LHCN-M2 (cell line): ENCODE data around the gene FOXA3. TPM values are rescaled to one million over a fixed set of nuclear protein-coding genes. Genes with fewer than 3 reads are reported as not detected.

Experiments used
- DNase-seq: peaks from one replicate; pipeline ENCODE4 v3.0.0-alpha.2; 2012; ENCODE audit warnings: low read depth
- polyA plus RNA-seq: library from polyadenylated mRNA; unstranded; fragments of >200 nt; gene quantifications from one replicate; pipeline ENCODE4 v1.2.1, GENCODE V29; 2012; ENCODE audit warnings: missing spikeins
- total RNA-seq: library from RNA; depleted of rRNA; stranded (reverse); fragments of >200 nt; gene quantifications from 2 replicates; pipeline ENCODE4 v1.2.3, GENCODE V29; 2014; rRNA removed

FOXA3 gene
- not detected in 2 replicates for total RNA-seq
- not detected for polyA plus RNA-seq

- DNase-seq = peak; percentile 63
These were observed at the start of gene FOXA3 for GRCh38 chr19:45863840-45864628. Gene FOXA3 (plus strand): TSS chr19:45864326. CDS start chr19:45864457, 131 bp downstream.

- no peak for DNase-seq
These were observed 49.2 kb upstream of the FOXA3 start, which contains the start of gene RSPH6A for GRCh38 chr19:45814851-45815480. Gene RSPH6A (minus strand): TSS chr19:45815308. CDS start chr19:45815176, 132 bp downstream.

GRCh38 chr19:45815481-45816216, 48.5 kb upstream of the FOXA3 start:
- no peak for DNase-seq

- DNase-seq = no peak
These were observed 47.7 kb upstream of the FOXA3 start for GRCh38 chr19:45816236-45817009.

- peak; percentile 88 for DNase-seq
These were observed 47.0 kb upstream of the FOXA3 start for GRCh38 chr19:45817010-45817724.

GRCh38 chr19:45817725-45818301, 46.3 kb upstream of the FOXA3 start:
- DNase-seq = no peak

GRCh38 chr19:45819769-45820168, 44.4 kb upstream of the FOXA3 start:
- DNase-seq = no peak

GRCh38 chr19:45820413-45821102, 43.6 kb upstream of the FOXA3 start:
- DNase-seq = no peak

GRCh38 chr19:45821103-45821521, 43.0 kb upstream of the FOXA3 start:
- DNase-seq = no peak

GRCh38 chr19:45821570-45821969, 42.6 kb upstream of the FOXA3 start:
- DNase-seq = no peak

GRCh38 chr19:45822716-45823115, 41.4 kb upstream of the FOXA3 start:
- DNase-seq = no peak

GRCh38 chr19:45823182-45823581, 40.9 kb upstream of the FOXA3 start:
- DNase-seq = no peak

- DNase-seq = no peak
These were observed 40.1 kb upstream of the FOXA3 start for GRCh38 chr19:45824041-45824471.

- DNase-seq = no peak
These were observed 39.4 kb upstream of the FOXA3 start for GRCh38 chr19:45824531-45825262.

GRCh38 chr19:45825263-45825605, 38.9 kb upstream of the FOXA3 start:
- DNase-seq = no peak

- DNase-seq = no peak
These were observed 37.9 kb upstream of the FOXA3 start for GRCh38 chr19:45825917-45826893.

GRCh38 chr19:45826934-45827333, 37.2 kb upstream of the FOXA3 start:
- DNase-seq = no peak
